CD4-positive, alpha-beta T cell (primary cell): ENCODE data around the gene DNMT3A. TPM values are rescaled to one million over a fixed set of nuclear protein-coding genes. Genes with fewer than 3 reads are reported as not detected.

Experiments
- ATAC-seq: fragments of 200-7000 bp; cut with Tn5 transposase; one replicate; pipeline ENCODE4 v1.10.0; 2022; ENCODE audit warnings: mild to moderate bottlenecking; ENCODE audit not compliant: poor library complexity
- CTCF ChIA-PET: fragments of 350-600 bp; sonication (Branson Sonifier 250); formaldehyde crosslinking; loops from one replicate; lab custom pipeline; 2021; ENCODE audit warnings: antibody characterized with exemption, inconsistent platforms; lab: Charles Lee
- POLR2A ChIA-PET: fragments of 350-600 bp; sonication (Branson Sonifier 250); formaldehyde crosslinking; loops from one replicate; lab custom pipeline; 2021; ENCODE audit warnings: antibody characterized with exemption, inconsistent platforms; lab: Charles Lee
- DNase-seq, 14 experiments: peaks; one replicate each; pipeline ENCODE4 v3.0.0-alpha.2; 2013 to 2020; ENCODE audit warnings: mixed read lengths in 2 of 14
- H3K27ac ChIP-seq, 2 donors: one replicate each; pipeline versions ENCODE4 v1.5.1 to v1.7.0; 2013; ENCODE audit warnings: low read length in 2 of 2, low read depth in 1 of 2, mild to moderate bottlenecking in 1 of 2
- H3K27me3 ChIP-seq, 2 experiments: 1 replicate in 1 of 2; 2 replicates in 1 of 2; pipeline versions ENCODE4 v1.6.1 to v1.7.0; 2013; ENCODE audit warnings: low read length in 2 of 2, control low read depth in 1 of 2, mild to moderate bottlenecking in 1 of 2, moderate library complexity in 1 of 2; ENCODE audit not compliant: insufficient read depth in 2 of 2, control insufficient read depth in 1 of 2
- H3K36me3 ChIP-seq: one replicate; pipeline ENCODE4 v1.6.1; 2013; ENCODE audit warnings: low read length, control low read depth; ENCODE audit not compliant: insufficient read depth
- H3K4me1 ChIP-seq: one replicate; pipeline ENCODE4 v1.6.1; 2013; ENCODE audit warnings: low read length, control low read depth; ENCODE audit not compliant: insufficient read depth
- H3K4me3 ChIP-seq: one replicate; pipeline ENCODE4 v1.5.1; 2013; ENCODE audit warnings: mild to moderate bottlenecking, low read length, moderate library complexity
- H3K9me3 ChIP-seq, 2 experiments: 1 replicate in 1 of 2; 2 replicates in 1 of 2; pipeline versions ENCODE4 v1.6.1 to v1.7.0; 2013; ENCODE audit warnings: low read length in 2 of 2, mild to moderate bottlenecking in 2 of 2, control low read depth in 1 of 2, moderate library complexity in 1 of 2; ENCODE audit not compliant: control insufficient read depth in 1 of 2, insufficient read depth in 1 of 2
- H3K27ac Mint-ChIP-seq: one replicate; pipeline ENCODE4 v1.8.0; 2020; ENCODE audit warnings: mixed read lengths
- H3K27me3 Mint-ChIP-seq: one replicate; pipeline ENCODE4 v1.8.0; 2021; ENCODE audit warnings: mixed read lengths
- H3K36me3 Mint-ChIP-seq: one replicate; pipeline ENCODE4 v1.8.0; 2021; ENCODE audit warnings: low read depth, mixed read lengths
- H3K4me1 Mint-ChIP-seq: one replicate; pipeline ENCODE4 v1.8.0; 2021; ENCODE audit warnings: low read depth, mixed read lengths
- H3K4me3 Mint-ChIP-seq: one replicate; pipeline ENCODE4 v1.8.0; 2020; ENCODE audit warnings: mild to moderate bottlenecking, mixed read lengths
- H3K9me3 Mint-ChIP-seq: one replicate; pipeline ENCODE4 v1.8.0; 2020; ENCODE audit warnings: mixed read lengths
- intact Hi-C, 2 experiments: fragments of 100-400 bp; cut with DNase I in 1 of 2; cut with micrococcal nuclease in 1 of 2; formaldehyde crosslinking; loops; one replicate each; pipeline versions ENCODE4 v1.15.1 to v1.9.0; 2023 to 2025; cut with DNase I, micrococcal nuclease
- total RNA-seq, 174 experiments: library from RNA in 2 of 174; stranded (reverse) in 2 of 174; gene quantifications; one replicate each; pipeline ENCODE4 v1.2.3 and lab custom pipeline; 2021 to 2026
- TF ChIP-seq, protein P1 (sequence below): fragments of 200-600 bp; IDR thresholded peaks from one replicate; pipeline ENCODE4 v1.8.0; 2022; ENCODE audit warnings: antibody characterized with exemption, mild to moderate bottlenecking

The DNMT3A gene
- total RNA-seq, 2 experiments from 2014 or later: 57.1 to 62.1 TPM

DNA sequence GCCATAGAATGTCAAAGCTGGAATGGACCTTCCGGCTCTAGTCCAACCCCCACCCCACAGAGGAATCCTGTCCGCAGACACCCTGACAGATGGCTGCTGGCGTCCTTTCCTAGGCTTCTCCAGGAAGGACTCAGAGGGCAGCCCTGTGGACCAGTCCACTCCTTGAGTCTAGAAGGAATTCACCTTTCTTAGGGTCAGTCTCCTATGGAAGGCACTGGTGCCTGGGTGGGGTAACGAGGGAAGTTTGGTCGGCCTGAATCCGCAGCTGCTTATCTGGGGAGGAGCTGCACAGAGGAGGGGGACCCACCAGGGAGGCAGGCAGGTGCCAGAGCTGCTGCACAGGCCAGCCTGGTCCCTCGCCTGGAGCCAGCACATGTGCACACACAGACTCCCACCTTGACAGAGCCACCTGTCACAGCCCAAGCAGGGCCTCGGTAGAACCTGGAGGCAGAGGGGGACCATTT is 2.5 kb downstream of the DNMT3A start:
- Histone ChIP-seq H3K4me1 (peaks cover 67% of the 10 kb centered on the region), H3K4me3 (no peak overlapping the region), H3K27me3 (no peaks in the 10 kb centered on the region), H3K9me3 (no peaks in the 10 kb centered on the region), H3K36me3 (no peaks in the 10 kb centered on the region), H3K27ac (peak overlapping the region in 1 of 2 donors; percentile 35)
- TF ChIP-seq, protein P1, sequence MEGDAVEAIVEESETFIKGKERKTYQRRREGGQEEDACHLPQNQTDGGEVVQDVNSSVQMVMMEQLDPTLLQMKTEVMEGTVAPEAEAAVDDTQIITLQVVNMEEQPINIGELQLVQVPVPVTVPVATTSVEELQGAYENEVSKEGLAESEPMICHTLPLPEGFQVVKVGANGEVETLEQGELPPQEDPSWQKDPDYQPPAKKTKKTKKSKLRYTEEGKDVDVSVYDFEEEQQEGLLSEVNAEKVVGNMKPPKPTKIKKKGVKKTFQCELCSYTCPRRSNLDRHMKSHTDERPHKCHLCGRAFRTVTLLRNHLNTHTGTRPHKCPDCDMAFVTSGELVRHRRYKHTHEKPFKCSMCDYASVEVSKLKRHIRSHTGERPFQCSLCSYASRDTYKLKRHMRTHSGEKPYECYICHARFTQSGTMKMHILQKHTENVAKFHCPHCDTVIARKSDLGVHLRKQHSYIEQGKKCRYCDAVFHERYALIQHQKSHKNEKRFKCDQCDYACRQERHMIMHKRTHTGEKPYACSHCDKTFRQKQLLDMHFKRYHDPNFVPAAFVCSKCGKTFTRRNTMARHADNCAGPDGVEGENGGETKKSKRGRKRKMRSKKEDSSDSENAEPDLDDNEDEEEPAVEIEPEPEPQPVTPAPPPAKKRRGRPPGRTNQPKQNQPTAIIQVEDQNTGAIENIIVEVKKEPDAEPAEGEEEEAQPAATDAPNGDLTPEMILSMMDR: no peak
- Mint-ChIP-seq H3K36me3 (no peaks in the 10 kb centered on the region), H3K27me3 (no peaks in the 10 kb centered on the region), H3K4me3 (peak overlapping the region; percentile 86), H3K4me1 (peaks cover 55% of the 10 kb centered on the region), H3K9me3 (no peaks in the 10 kb centered on the region), H3K27ac (peak overlapping the region; percentile 77)
- POLR2A ChIA-PET: interaction anchor here (1.1 to 2.3 kb wide), 6 partner anchors 23 to 65 kb away, joined by 3 to 8 read pairs (median 5); no protein-coding TSS in a partner anchor
- no peak for ATAC-seq
- intact Hi-C loops: loop anchor here (2.0 to 10.0 kb wide), 3 partner anchors 24 to 64 kb away; no protein-coding TSS in a partner anchor
- DNase-seq: no peak
- CTCF ChIA-PET: interaction anchor here (3.4 kb wide), 1 partner anchor 23 kb away, joined by 15 read pairs; no protein-coding TSS in a partner anchor

DNA sequence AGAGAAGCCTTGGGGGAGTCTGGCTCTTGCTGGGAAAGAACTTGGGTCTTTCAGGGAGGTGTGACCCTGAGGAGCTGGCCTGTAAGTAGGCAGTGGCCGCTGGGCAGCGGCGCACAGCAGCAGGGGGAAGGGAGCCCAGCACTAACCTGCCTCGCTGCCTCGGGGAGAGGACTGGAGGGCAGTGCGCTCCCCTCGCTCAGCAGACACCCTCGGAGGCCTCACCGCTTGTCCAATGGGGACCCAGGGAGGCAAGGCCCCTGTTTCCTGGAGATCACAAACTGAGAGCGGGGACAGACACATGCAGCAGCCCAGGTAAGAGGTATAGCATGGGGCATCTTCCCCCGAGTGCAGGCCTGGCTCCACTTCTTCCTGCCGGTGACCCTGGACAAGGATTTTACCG is 3.3 kb downstream of the DNMT3A start:
- intact Hi-C loops: loop anchor here (2.0 to 10.0 kb wide), 3 partner anchors 24 to 64 kb away; no protein-coding TSS in a partner anchor
- H3K9me3 Mint-ChIP-seq: no peaks in the 10 kb centered on the region
- CTCF ChIA-PET: interaction anchor here (0.8 to 3.4 kb wide), 2 partner anchors 24 to 29 kb away, joined by 4 to 15 read pairs; no protein-coding TSS in a partner anchor
- Histone ChIP-seq H3K27me3 (no peaks in the 10 kb centered on the region), H3K27ac (peak overlapping the region in 1 of 2 donors; percentile 23), H3K9me3 (no peaks in the 10 kb centered on the region), H3K36me3 (no peaks in the 10 kb centered on the region), H3K4me3 (no peak overlapping the region), H3K4me1 (peaks cover 76% of the 10 kb centered on the region)
- POLR2A ChIA-PET: interaction anchor here (0.9 to 4.7 kb wide), 4 partner anchors 10 to 65 kb away, joined by 3 to 23 read pairs (median 6); no protein-coding TSS in a partner anchor
- peak overlapping the region; percentile 86 for H3K4me3 Mint-ChIP-seq
- no peaks in the 10 kb centered on the region for H3K27me3 Mint-ChIP-seq
- TF ChIP-seq, protein P1: no peak
- ATAC-seq (no peak), DNase-seq (no peak)
- peak overlapping the region; percentile 77 for H3K27ac Mint-ChIP-seq
- peaks cover 62% of the 10 kb centered on the region for H3K4me1 Mint-ChIP-seq
- H3K36me3 Mint-ChIP-seq: no peaks in the 10 kb centered on the region

- peaks cover 65% of the 10 kb centered on the region for H3K4me1 Mint-ChIP-seq
- Histone ChIP-seq H3K27me3 (no peaks in the 10 kb centered on the region), H3K9me3 (no peaks in the 10 kb centered on the region), H3K36me3 (peaks cover under 1% of the 10 kb centered on the region), H3K4me3 (no peak overlapping the region), H3K27ac (peak overlapping the region in 1 of 2 donors; percentile 23), H3K4me1 (peaks cover 78% of the 10 kb centered on the region)
- no peaks in the 10 kb centered on the region for H3K9me3 Mint-ChIP-seq
- POLR2A ChIA-PET: interaction anchor here (0.8 to 5.9 kb wide), 9 partner anchors 10 to 64 kb away, joined by 3 to 37 read pairs (median 6); no protein-coding TSS in a partner anchor
- no peaks in the 10 kb centered on the region for H3K27me3 Mint-ChIP-seq
- TF ChIP-seq, protein P1: no peak
- CTCF ChIA-PET: interaction anchor here (0.8 to 3.4 kb wide), 3 partner anchors 24 to 39 kb away, joined by 4 to 15 read pairs (median 7); no protein-coding TSS in a partner anchor
- peak overlapping the region; percentile 21 for H3K4me3 Mint-ChIP-seq
- H3K27ac Mint-ChIP-seq: peak overlapping the region; percentile 77
- ATAC-seq (no peak), DNase-seq (no peak)
- intact Hi-C loops: loop anchor here (2.0 to 10.0 kb wide), 3 partner anchors 23 to 63 kb away; no protein-coding TSS in a partner anchor
- H3K36me3 Mint-ChIP-seq: no peaks in the 10 kb centered on the region
Observed at GRCh38 chr2:25337891-25338290, 3.8 kb downstream of the DNMT3A start.
